HG03469 (cell line): Measurements from ENCODE around the gene FLT3LG.
A peak's percentile ranks its signal among the peaks of the same experiment; 100 is the strongest.
"Not testable (repeated sequence)": the region's sequence is repeated elsewhere in the genome, so short reads cannot be mapped to it uniquely, and the experiment has no call there.

ENCODE experiments used
- ATAC-seq: cut with Tn5 transposase; IDR thresholded peaks from one replicate; pipeline ENCODE4 v1.9.1; 2021; ENCODE audit warnings: mild to moderate bottlenecking, moderate library complexity, moderate number of reproducible peaks; ENCODE audit not compliant: unreplicated experiment

The FLT3LG gene

GRCh38 chr19:49440439-49441209 lies 33.4 kb upstream of the FLT3LG start:
- no peak for ATAC-seq

- no peak for ATAC-seq
Measured at GRCh38 chr19:49441210-49441959, 32.6 kb upstream of the FLT3LG start, which contains the start of gene SLC17A7. SLC17A7 (minus strand) TSS chr19:49441527; CDS start chr19:49441379, 148 bp downstream.

- no peak for ATAC-seq
Measured at GRCh38 chr19:49441960-49442350, 32.1 kb upstream of the FLT3LG start.

- no peak for ATAC-seq
Measured at GRCh38 chr19:49442354-49442753, 31.7 kb upstream of the FLT3LG start.

- ATAC-seq, result peak; percentile 4
Measured at GRCh38 chr19:49442771-49443365, 31.1 kb upstream of the FLT3LG start.

- ATAC-seq, result peak; percentile 46
Measured at GRCh38 chr19:49443366-49444099, 30.5 kb upstream of the FLT3LG start.

GRCh38 chr19:49444100-49444700 lies 29.8 kb upstream of the FLT3LG start:
- not testable (repeated sequence) for ATAC-seq

- ATAC-seq, result no peak
Measured at GRCh38 chr19:49445997-49446396, 28.0 kb upstream of the FLT3LG start.

GRCh38 chr19:49447485-49448431 lies 26.3 kb upstream of the FLT3LG start:
- no peak for ATAC-seq

- ATAC-seq, result no peak
Measured at GRCh38 chr19:49448432-49448786, 25.6 kb upstream of the FLT3LG start.

GRCh38 chr19:49450405-49450804 lies 23.6 kb upstream of the FLT3LG start:
- no peak for ATAC-seq

GRCh38 chr19:49451430-49452181 lies 22.4 kb upstream of the FLT3LG start, which contains the start of gene PIH1D1:
PIH1D1 (minus strand) TSS chr19:49451814; CDS start chr19:49451574, 240 bp downstream.
- peak; percentile 27 for ATAC-seq

- peak; percentile 75 for ATAC-seq
Measured at GRCh38 chr19:49453013-49453756, 20.8 kb upstream of the FLT3LG start, which contains the start of gene ALDH16A1. ALDH16A1 (plus strand) TSS chr19:49453225; CDS start chr19:49453332, 107 bp downstream.

- ATAC-seq, result no peak
Measured at GRCh38 chr19:49453757-49454240, 20.2 kb upstream of the FLT3LG start.

GRCh38 chr19:49455773-49456172 lies 18.2 kb upstream of the FLT3LG start:
- no peak for ATAC-seq

- ATAC-seq, result no peak
Measured at GRCh38 chr19:49456326-49456725, 17.7 kb upstream of the FLT3LG start.

GRCh38 chr19:49458567-49458903 lies 15.5 kb upstream of the FLT3LG start:
- no peak for ATAC-seq

GRCh38 chr19:49459388-49459787 lies 14.6 kb upstream of the FLT3LG start:
- ATAC-seq, result no peak
